Activated B cell treated with CpG ODN at 0.5 μM for 24 hours (primary cell): ENCODE measurements around the gene TSHZ3. TPM values are rescaled to one million over a fixed set of nuclear protein-coding genes. Genes with fewer than 3 reads are reported as not detected.

ENCODE experiments used
- ATAC-seq: fragments of 200-7000 bp; cut with Tn5 transposase; one replicate; pipeline ENCODE4 v1.10.0; 2021; ENCODE audit warnings: low read depth, mild to moderate bottlenecking, moderate library complexity
- CTCF ChIA-PET: fragments of 350-600 bp; sonication (Branson Sonifier 250); formaldehyde crosslinking; loops from one replicate; lab custom pipeline; 2021; ENCODE audit warnings: antibody characterized with exemption; lab: Charles Lee
- POLR2A ChIA-PET: fragments of 350-600 bp; sonication (Branson Sonifier 250); formaldehyde crosslinking; loops from one replicate; lab custom pipeline; 2021; ENCODE audit warnings: antibody characterized with exemption; lab: Charles Lee
- DNase-seq: peaks from one replicate; pipeline ENCODE4 v3.0.0; 2022
- H3K27ac Mint-ChIP-seq: one replicate; pipeline ENCODE4 v1.8.0; 2020; ENCODE audit warnings: mixed read lengths
- H3K27me3 Mint-ChIP-seq: one replicate; pipeline ENCODE4 v1.8.0; 2021; ENCODE audit warnings: mixed read lengths
- H3K36me3 Mint-ChIP-seq: one replicate; pipeline ENCODE4 v1.8.0; 2021; ENCODE audit warnings: low read depth, mixed read lengths
- H3K4me1 Mint-ChIP-seq: one replicate; pipeline ENCODE4 v1.8.0; 2021; ENCODE audit warnings: mixed read lengths
- H3K4me3 Mint-ChIP-seq: one replicate; pipeline ENCODE4 v1.8.0; 2020; ENCODE audit warnings: mild to moderate bottlenecking, mixed read lengths
- H3K9me3 Mint-ChIP-seq: one replicate; pipeline ENCODE4 v1.8.0; 2020; ENCODE audit warnings: mixed read lengths
- CTCF ChIP-seq: fragments of 200-600 bp; IDR thresholded peaks from one replicate; pipeline ENCODE4 v1.8.0; 2022; ENCODE audit warnings: antibody characterized with exemption, mild to moderate bottlenecking
- intact Hi-C: fragments of 100-400 bp; cut with micrococcal nuclease; formaldehyde crosslinking; loops from one replicate; pipeline ENCODE4 v1.15.1; 2024
- total RNA-seq: library from RNA; stranded (reverse); gene quantifications from 2 replicates; pipeline ENCODE4 v1.2.3, GENCODE V29; 2022

TSHZ3 gene
- total RNA-seq, 1 donor from 2014 or later: not detected

GRCh38 chr19:31282346-31282745 lies 66.9 kb downstream of the TSHZ3 start:
- ChIA-PET CTCF (no interaction called here), POLR2A (no interaction called here)
- Mint-ChIP-seq H3K36me3 (no peaks in the 10 kb centered on the region), H3K27me3 (no peaks in the 10 kb centered on the region), H3K9me3 (no peaks in the 10 kb centered on the region), H3K4me1 (no peaks in the 10 kb centered on the region), H3K27ac (no peak overlapping the region), H3K4me3 (no peak overlapping the region)
- DNase-seq (no peak), ATAC-seq (no peak)
- intact Hi-C loops: no loop called here
- TF ChIP-seq CTCF: no peak

- intact Hi-C loops: no loop called here
- TF ChIP-seq CTCF: no peak
- ChIA-PET CTCF (no interaction called here), POLR2A (no interaction called here)
- no peaks in the 10 kb centered on the region for H3K9me3 Mint-ChIP-seq
- ATAC-seq: no peak
- H3K27me3 Mint-ChIP-seq: no peaks in the 10 kb centered on the region
- no peak for DNase-seq
- no peaks in the 10 kb centered on the region for H3K4me1 Mint-ChIP-seq
- no peak overlapping the region for H3K27ac Mint-ChIP-seq
- H3K4me3 Mint-ChIP-seq: no peak overlapping the region
- H3K36me3 Mint-ChIP-seq: no peaks in the 10 kb centered on the region
These were observed 68.8 kb downstream of the TSHZ3 start for GRCh38 chr19:31280287-31281006.

- intact Hi-C loops: no loop called here
- no peak for TF ChIP-seq CTCF
- CTCF ChIA-PET: no interaction called here
These were observed 69.8 kb downstream of the TSHZ3 start for GRCh38 chr19:31279436-31279765.

GRCh38 chr19:31278555-31279435 lies 70.4 kb downstream of the TSHZ3 start:
- Mint-ChIP-seq H3K36me3 (no peaks in the 10 kb centered on the region), H3K27me3 (no peaks in the 10 kb centered on the region), H3K4me1 (no peaks in the 10 kb centered on the region), H3K9me3 (no peaks in the 10 kb centered on the region), H3K27ac (no peak overlapping the region), H3K4me3 (no peak overlapping the region)
- intact Hi-C loops: no loop called here
- DNase-seq: no peak
- POLR2A ChIA-PET: no interaction called here
- ATAC-seq: no peak
- no peak for TF ChIP-seq CTCF
- CTCF ChIA-PET: no interaction called here

More at GRCh38 chr19:31279436-31279765, 69.8 kb downstream of the TSHZ3 start:
- ATAC-seq (no peak), DNase-seq (no peak)
- no peaks in the 10 kb centered on the region for H3K4me1 Mint-ChIP-seq
- H3K36me3 Mint-ChIP-seq: no peaks in the 10 kb centered on the region
- H3K4me3 Mint-ChIP-seq: no peak overlapping the region
- no peak overlapping the region for H3K27ac Mint-ChIP-seq
- H3K27me3 Mint-ChIP-seq: no peaks in the 10 kb centered on the region
- POLR2A ChIA-PET: no interaction called here
- no peaks in the 10 kb centered on the region for H3K9me3 Mint-ChIP-seq

DNA sequence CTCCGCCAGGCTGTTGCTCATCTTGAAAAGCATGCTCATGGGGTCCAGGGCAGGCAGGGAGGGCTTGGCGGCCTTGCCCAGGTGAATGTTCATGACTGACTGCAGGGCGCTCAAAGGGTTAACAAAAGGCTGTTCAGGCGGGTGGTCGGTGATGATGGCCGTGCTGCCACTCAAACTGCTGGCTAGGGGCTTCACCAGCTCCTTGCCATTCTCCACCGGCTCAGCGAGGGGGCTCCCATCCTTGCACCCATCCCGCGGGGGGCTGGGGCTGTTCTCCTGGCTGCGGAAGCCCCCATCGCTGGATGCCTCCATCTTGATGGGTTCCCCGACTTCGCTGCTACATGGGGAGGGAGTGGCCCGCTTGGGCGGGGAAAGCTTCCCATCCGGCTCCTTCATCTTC lies 71.7 kb downstream of the TSHZ3 start:
- no peak overlapping the region for H3K4me3 Mint-ChIP-seq
- H3K36me3 Mint-ChIP-seq: no peaks in the 10 kb centered on the region
- H3K4me1 Mint-ChIP-seq: no peaks in the 10 kb centered on the region
- ChIA-PET POLR2A (no interaction called here), CTCF (no interaction called here)
- no peaks in the 10 kb centered on the region for H3K9me3 Mint-ChIP-seq
- no peaks in the 10 kb centered on the region for H3K27me3 Mint-ChIP-seq
- no peak for TF ChIP-seq CTCF
- H3K27ac Mint-ChIP-seq: no peak overlapping the region
- ATAC-seq (no peak), DNase-seq (no peak)
- intact Hi-C loops: no loop called here
